Measurements from ENCODE around the gene GPC5. TPM values are rescaled to one million over a fixed set of nuclear protein-coding genes. Genes with fewer than 3 reads are reported as not detected.

GPC5 gene
- total RNA-seq, 1 experiment from 2014 or later: 0.15 TPM

DNA sequence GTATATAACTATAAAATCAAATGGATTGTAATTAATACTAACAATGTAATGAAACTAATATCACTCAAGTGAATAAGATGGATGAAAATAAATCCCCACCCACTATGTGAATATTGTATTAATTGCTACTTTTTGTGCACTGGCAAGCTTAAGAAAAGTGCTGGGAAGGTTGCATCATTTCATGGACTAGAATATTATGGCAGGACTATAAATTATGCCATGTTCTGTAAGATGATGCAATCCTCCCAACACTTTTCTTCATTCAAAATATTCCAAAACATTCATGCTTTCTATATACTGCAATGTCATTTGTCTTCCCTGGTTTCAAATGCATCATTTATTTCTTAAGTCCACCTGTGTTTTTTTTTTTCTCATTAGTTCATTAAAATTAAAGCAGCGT is 1370.6 kb downstream of the GPC5 start:
- no peak overlapping the region for H3K27ac ChIP-seq (ENCODE audit: insufficient read length, low read depth, low read length)
- H3K4me1 Mint-ChIP-seq: no peaks in the 10 kb centered on the region
- no CpG with 5 or more reads among the region's 1 CpG for WGBS (ENCODE audit: extremely low coverage, insufficient read length, low lambda C conversion rate)
- H3K79me1 ChIP-seq (ENCODE audit: insufficient read depth, low read depth, low read length, poor library complexity, severe bottlenecking): no peaks in the 10 kb centered on the region
- H3K27me3 Mint-ChIP-seq (ENCODE audit: low read depth): no peaks in the 10 kb centered on the region
- H2BK120ac ChIP-seq (ENCODE audit: low read depth, low read length, poor library complexity, severe bottlenecking): no peak overlapping the region
- H3K18ac ChIP-seq (ENCODE audit: insufficient read length, low read depth, low read length): no peak overlapping the region
- no peak overlapping the region for H3K4me2 ChIP-seq (ENCODE audit: insufficient read depth, insufficient read length, low read length)
- no peak overlapping the region for H3K23ac ChIP-seq (ENCODE audit: insufficient read length, low read depth, low read length)
- H3K27ac Mint-ChIP-seq: peak overlapping the region in 1 of 3 experiments; percentile 24; a peak in 1 of 7 replicates
- H3K9me3 Mint-ChIP-seq: no peaks in the 10 kb centered on the region; a peak in 2 of 5 replicates
- no peak overlapping the region for H3T11ph ChIP-seq (ENCODE audit: low read length)
- no peak overlapping the region for H2BK15ac ChIP-seq (ENCODE audit: low read depth, low read length)
- no peak overlapping the region for H3K9ac ChIP-seq (ENCODE audit: extremely low read depth, insufficient read length, low read length)
- no peak overlapping the region for H2BK20ac ChIP-seq (ENCODE audit: low read depth, low read length, poor library complexity, severe bottlenecking)
- no peak overlapping the region for H3K14ac ChIP-seq (ENCODE audit: insufficient read depth, low read length)
- no peak overlapping the region for H2BK5ac ChIP-seq (ENCODE audit: insufficient read length, low read length)
- no peaks in the 10 kb centered on the region for H4K20me1 ChIP-seq (ENCODE audit: control insufficient read depth, insufficient read depth, insufficient read length)
- no peak overlapping the region for H2AFZ ChIP-seq (ENCODE audit: low read length)
- no peaks in the 10 kb centered on the region for H3K27me3 ChIP-seq (ENCODE audit: insufficient read depth, low read length)
- H3K23me2 ChIP-seq (ENCODE audit: insufficient read length, low read depth, low read length, poor library complexity, severe bottlenecking): no peaks in the 10 kb centered on the region
- no peaks in the 10 kb centered on the region for H3K79me2 ChIP-seq (ENCODE audit: insufficient read depth, low read length)
- H3K36me3 Mint-ChIP-seq (ENCODE audit: insufficient read depth in 1 of 3, low read depth in 3 of 3): no peaks in the 10 kb centered on the region
- no peak overlapping the region for H2BK12ac ChIP-seq (ENCODE audit: insufficient read length, low read depth, low read length)
- H3K56ac ChIP-seq (ENCODE audit: insufficient read length, low read depth, low read length): no peak overlapping the region
- no peak overlapping the region for H4K5ac ChIP-seq (ENCODE audit: insufficient read length, low read depth, low read length)
- TF ChIP-seq, protein P1, sequence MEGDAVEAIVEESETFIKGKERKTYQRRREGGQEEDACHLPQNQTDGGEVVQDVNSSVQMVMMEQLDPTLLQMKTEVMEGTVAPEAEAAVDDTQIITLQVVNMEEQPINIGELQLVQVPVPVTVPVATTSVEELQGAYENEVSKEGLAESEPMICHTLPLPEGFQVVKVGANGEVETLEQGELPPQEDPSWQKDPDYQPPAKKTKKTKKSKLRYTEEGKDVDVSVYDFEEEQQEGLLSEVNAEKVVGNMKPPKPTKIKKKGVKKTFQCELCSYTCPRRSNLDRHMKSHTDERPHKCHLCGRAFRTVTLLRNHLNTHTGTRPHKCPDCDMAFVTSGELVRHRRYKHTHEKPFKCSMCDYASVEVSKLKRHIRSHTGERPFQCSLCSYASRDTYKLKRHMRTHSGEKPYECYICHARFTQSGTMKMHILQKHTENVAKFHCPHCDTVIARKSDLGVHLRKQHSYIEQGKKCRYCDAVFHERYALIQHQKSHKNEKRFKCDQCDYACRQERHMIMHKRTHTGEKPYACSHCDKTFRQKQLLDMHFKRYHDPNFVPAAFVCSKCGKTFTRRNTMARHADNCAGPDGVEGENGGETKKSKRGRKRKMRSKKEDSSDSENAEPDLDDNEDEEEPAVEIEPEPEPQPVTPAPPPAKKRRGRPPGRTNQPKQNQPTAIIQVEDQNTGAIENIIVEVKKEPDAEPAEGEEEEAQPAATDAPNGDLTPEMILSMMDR (conservative IDR thresholded peaks at IDR 0.05): no peak
- H4K91ac ChIP-seq (ENCODE audit: insufficient read length, low read depth, low read length): no peak overlapping the region
- no peak overlapping the region for H3K4me3 Mint-ChIP-seq
- no peak overlapping the region for H2AK5ac ChIP-seq (ENCODE audit: insufficient read length, low read length)
- no peaks in the 10 kb centered on the region for H3K9me3 ChIP-seq (ENCODE audit: control insufficient read depth, low read depth, low read length)
- no peak overlapping the region for H4K8ac ChIP-seq (replicated peaks; ENCODE audit: insufficient read length, low read depth, low read length)
- DNase-seq: no peak
- H3K4me1 ChIP-seq (ENCODE audit: insufficient read depth, low read length): no peaks in the 10 kb centered on the region
- no peak overlapping the region for H3K4ac ChIP-seq (ENCODE audit: low read depth, low read length)

All from H9 (cell line).